ENCODE measurements around the gene CEP112. TPM values are rescaled to one million over a fixed set of nuclear protein-coding genes. Genes with fewer than 3 reads are reported as not detected.

CEP112 gene
- total RNA-seq, 1 donor from 2014 or later: 9.7 TPM

DNA sequence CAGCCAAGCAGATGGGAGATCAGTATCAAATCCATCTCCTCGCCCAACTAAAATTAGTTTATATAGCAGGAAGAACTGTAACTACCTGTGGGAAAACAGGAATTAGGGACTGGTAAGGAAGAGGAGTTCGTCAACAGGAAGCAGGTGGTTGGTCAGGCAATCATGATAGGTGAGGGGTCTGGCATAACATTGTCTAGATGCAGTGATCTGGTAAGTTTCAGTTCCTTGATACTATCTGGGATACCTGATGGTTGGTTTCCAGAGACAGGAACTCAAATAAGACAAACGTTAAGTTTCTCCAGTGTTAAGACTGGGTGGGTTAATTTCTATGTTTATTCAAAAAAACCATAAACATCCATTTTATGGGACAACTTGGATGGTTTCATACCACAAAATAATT lies 53.8 kb downstream of the CEP112 start:
- no peaks in the 10 kb centered on the region for H3K4me1 ChIP-seq
- Mint-ChIP-seq H3K27ac (no peak overlapping the region), H3K27me3 (ENCODE audit: insufficient read depth, low read depth) (no peaks in the 10 kb centered on the region), H3K36me3 (peaks cover 53% of the 10 kb centered on the region), H3K4me3 (no peak overlapping the region), H3K4me1 (no peaks in the 10 kb centered on the region), H3K9me3 (peaks cover 11% of the 10 kb centered on the region)
- H3K27me3 ChIP-seq: no peaks in the 10 kb centered on the region
- H2AFZ ChIP-seq (replicated peaks): no peak overlapping the region
- H3F3A ChIP-seq (ENCODE audit: low read depth): no peaks in the 10 kb centered on the region
- no peak overlapping the region for H3K4me3 ChIP-seq
- no peak for TF ChIP-seq EZH2phosphoT487 (IDR thresholded peaks at IDR 0.05)
- TF ChIP-seq EZH2 (IDR thresholded peaks at IDR 0.05): no peak
- TF ChIP-seq, protein P1, sequence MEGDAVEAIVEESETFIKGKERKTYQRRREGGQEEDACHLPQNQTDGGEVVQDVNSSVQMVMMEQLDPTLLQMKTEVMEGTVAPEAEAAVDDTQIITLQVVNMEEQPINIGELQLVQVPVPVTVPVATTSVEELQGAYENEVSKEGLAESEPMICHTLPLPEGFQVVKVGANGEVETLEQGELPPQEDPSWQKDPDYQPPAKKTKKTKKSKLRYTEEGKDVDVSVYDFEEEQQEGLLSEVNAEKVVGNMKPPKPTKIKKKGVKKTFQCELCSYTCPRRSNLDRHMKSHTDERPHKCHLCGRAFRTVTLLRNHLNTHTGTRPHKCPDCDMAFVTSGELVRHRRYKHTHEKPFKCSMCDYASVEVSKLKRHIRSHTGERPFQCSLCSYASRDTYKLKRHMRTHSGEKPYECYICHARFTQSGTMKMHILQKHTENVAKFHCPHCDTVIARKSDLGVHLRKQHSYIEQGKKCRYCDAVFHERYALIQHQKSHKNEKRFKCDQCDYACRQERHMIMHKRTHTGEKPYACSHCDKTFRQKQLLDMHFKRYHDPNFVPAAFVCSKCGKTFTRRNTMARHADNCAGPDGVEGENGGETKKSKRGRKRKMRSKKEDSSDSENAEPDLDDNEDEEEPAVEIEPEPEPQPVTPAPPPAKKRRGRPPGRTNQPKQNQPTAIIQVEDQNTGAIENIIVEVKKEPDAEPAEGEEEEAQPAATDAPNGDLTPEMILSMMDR (IDR thresholded peaks at IDR 0.05): no peak
- H3K4me2 ChIP-seq: no peak overlapping the region
- no peak overlapping the region for H3K9ac ChIP-seq
- H3K79me2 ChIP-seq (ENCODE audit: low read depth): no peaks in the 10 kb centered on the region
- no peak for DNase-seq (ENCODE audit: low spot score)
- H3K36me3 ChIP-seq: no peaks in the 10 kb centered on the region
- no peaks in the 10 kb centered on the region for H3K9me3 ChIP-seq (ENCODE audit: low read depth)
- no peak overlapping the region for H3K27ac ChIP-seq
- H4K20me1 ChIP-seq (ENCODE audit: low read depth): no peaks in the 10 kb centered on the region

DNA sequence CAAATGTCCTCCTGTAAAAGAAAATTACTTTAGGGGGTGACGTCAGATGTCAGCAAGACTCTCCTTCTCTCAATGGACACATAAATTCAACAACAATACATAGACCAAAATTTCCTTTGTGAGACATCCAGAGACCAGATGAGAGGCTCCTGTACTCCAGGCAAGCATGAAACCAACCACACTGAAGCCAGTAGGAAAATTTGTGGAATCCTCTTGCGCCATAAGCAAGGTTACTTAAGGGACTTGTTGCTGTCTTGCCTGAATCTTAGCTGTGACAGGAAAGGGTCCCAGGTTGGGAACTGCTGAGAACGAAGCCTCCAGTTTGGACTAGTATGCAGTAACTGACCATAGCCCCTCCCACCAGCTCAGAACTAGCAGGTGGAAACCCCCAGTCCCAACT lies 56.0 kb downstream of the CEP112 start:
- Histone ChIP-seq H3F3A (ENCODE audit: low read depth) (no peaks in the 10 kb centered on the region), H3K27ac (no peak overlapping the region), H3K4me2 (no peak overlapping the region), H4K20me1 (ENCODE audit: low read depth) (no peaks in the 10 kb centered on the region), H3K27me3 (no peaks in the 10 kb centered on the region), H3K9ac (no peak overlapping the region), H3K4me1 (no peaks in the 10 kb centered on the region), H3K36me3 (no peaks in the 10 kb centered on the region), H3K79me2 (ENCODE audit: low read depth) (no peaks in the 10 kb centered on the region), H3K9me3 (ENCODE audit: low read depth) (no peaks in the 10 kb centered on the region), H2AFZ (replicated peaks) (no peak overlapping the region), H3K4me3 (no peak overlapping the region)
- no peak for TF ChIP-seq EZH2phosphoT487 (IDR thresholded peaks at IDR 0.05)
- TF ChIP-seq, protein P1 (IDR thresholded peaks at IDR 0.05): no peak
- no peak for TF ChIP-seq EZH2 (IDR thresholded peaks at IDR 0.05)
- Mint-ChIP-seq H3K4me3 (no peak overlapping the region), H3K27ac (no peak overlapping the region), H3K27me3 (ENCODE audit: insufficient read depth, low read depth) (no peaks in the 10 kb centered on the region), H3K36me3 (peaks cover 52% of the 10 kb centered on the region), H3K9me3 (peaks cover 11% of the 10 kb centered on the region), H3K4me1 (no peaks in the 10 kb centered on the region)
- no peak for DNase-seq (ENCODE audit: low spot score)

DNA sequence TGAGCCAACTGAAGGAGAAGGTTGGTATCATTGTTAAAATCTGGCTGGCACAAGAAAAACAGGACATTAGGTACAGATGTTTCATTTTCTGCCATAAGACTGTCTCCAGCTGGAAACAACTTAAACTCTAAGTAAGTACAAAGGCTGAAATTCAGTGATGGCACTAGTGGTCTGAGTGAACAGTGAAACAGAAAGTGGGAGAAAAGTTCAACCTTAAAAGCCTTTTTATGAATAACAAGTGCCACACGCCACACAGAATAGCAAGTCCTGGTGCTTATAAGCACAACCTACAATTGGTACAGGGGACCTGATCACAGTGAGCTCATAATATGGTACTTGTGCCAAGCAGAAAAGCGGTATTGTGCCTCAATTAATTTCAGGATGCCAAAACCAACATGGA lies 56.7 kb downstream of the CEP112 start:
- DNase-seq (ENCODE audit: low spot score): no peak
- no peaks in the 10 kb centered on the region for H3K36me3 ChIP-seq
- H3K4me3 ChIP-seq: no peak overlapping the region
- Mint-ChIP-seq H3K27ac (no peak overlapping the region), H3K36me3 (peaks cover 56% of the 10 kb centered on the region), H3K9me3 (peaks cover 11% of the 10 kb centered on the region), H3K27me3 (ENCODE audit: insufficient read depth, low read depth) (no peaks in the 10 kb centered on the region), H3K4me1 (no peaks in the 10 kb centered on the region), H3K4me3 (no peak overlapping the region)
- no peak overlapping the region for H3K27ac ChIP-seq
- H3K4me1 ChIP-seq: no peaks in the 10 kb centered on the region
- H3F3A ChIP-seq (ENCODE audit: low read depth): no peaks in the 10 kb centered on the region
- H3K9ac ChIP-seq: no peak overlapping the region
- H3K9me3 ChIP-seq (ENCODE audit: low read depth): no peaks in the 10 kb centered on the region
- H3K4me2 ChIP-seq: no peak overlapping the region
- H3K79me2 ChIP-seq (ENCODE audit: low read depth): no peaks in the 10 kb centered on the region
- no peak overlapping the region for H2AFZ ChIP-seq (replicated peaks)
- no peak for TF ChIP-seq EZH2 (IDR thresholded peaks at IDR 0.05)
- TF ChIP-seq, protein P1 (IDR thresholded peaks at IDR 0.05): no peak
- no peak for TF ChIP-seq EZH2phosphoT487 (IDR thresholded peaks at IDR 0.05)
- H4K20me1 ChIP-seq (ENCODE audit: low read depth): no peaks in the 10 kb centered on the region
- no peaks in the 10 kb centered on the region for H3K27me3 ChIP-seq

Data from neural progenitor cell (in vitro differentiated cells).